ENCODE measurements around the gene BCL11A. TPM values are rescaled to one million over a fixed set of nuclear protein-coding genes. Genes with fewer than 3 reads are reported as not detected.

Gene BCL11A
- total RNA-seq, 1 donor from 2014 or later: 2.2 TPM

DNA sequence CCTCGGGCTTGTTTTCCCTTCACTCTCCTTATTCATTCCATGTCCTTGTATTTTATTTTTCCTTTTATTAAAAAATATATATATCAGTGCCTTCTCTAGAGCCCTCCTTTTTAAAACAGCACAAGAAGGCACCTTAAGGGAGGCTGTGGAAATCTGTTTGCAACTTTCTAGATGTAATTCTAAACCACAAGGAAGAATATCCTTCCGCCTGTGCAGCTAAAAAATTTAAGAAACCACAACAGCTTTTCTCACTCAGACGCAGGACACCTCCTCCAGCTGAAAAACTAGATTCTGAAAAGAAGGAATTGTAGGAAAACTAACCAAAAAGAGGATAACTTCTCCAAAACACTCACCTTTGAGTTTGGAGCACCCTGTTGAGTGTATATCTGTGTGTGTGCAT, 142.2 kb downstream of the BCL11A start:
- H3K9me3 Mint-ChIP-seq: peaks cover 10% of the 10 kb centered on the region
- no peak overlapping the region for H3K4me3 Mint-ChIP-seq
- TF ChIP-seq, protein P1, sequence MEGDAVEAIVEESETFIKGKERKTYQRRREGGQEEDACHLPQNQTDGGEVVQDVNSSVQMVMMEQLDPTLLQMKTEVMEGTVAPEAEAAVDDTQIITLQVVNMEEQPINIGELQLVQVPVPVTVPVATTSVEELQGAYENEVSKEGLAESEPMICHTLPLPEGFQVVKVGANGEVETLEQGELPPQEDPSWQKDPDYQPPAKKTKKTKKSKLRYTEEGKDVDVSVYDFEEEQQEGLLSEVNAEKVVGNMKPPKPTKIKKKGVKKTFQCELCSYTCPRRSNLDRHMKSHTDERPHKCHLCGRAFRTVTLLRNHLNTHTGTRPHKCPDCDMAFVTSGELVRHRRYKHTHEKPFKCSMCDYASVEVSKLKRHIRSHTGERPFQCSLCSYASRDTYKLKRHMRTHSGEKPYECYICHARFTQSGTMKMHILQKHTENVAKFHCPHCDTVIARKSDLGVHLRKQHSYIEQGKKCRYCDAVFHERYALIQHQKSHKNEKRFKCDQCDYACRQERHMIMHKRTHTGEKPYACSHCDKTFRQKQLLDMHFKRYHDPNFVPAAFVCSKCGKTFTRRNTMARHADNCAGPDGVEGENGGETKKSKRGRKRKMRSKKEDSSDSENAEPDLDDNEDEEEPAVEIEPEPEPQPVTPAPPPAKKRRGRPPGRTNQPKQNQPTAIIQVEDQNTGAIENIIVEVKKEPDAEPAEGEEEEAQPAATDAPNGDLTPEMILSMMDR (conservative IDR thresholded peaks at IDR 0.05): no peak
- peaks cover 3% of the 10 kb centered on the region for H3K36me3 Mint-ChIP-seq (ENCODE audit: low read depth)
- no peak for DNase-seq (ENCODE audit: low read depth, low spot score)
- peaks cover 12% of the 10 kb centered on the region for H3K27me3 Mint-ChIP-seq (ENCODE audit: low read depth)
- peaks cover 23% of the 10 kb centered on the region for H3K4me1 Mint-ChIP-seq
- no peak overlapping the region for H3K27ac Mint-ChIP-seq (ENCODE audit: unreplicated experiment)

DNA sequence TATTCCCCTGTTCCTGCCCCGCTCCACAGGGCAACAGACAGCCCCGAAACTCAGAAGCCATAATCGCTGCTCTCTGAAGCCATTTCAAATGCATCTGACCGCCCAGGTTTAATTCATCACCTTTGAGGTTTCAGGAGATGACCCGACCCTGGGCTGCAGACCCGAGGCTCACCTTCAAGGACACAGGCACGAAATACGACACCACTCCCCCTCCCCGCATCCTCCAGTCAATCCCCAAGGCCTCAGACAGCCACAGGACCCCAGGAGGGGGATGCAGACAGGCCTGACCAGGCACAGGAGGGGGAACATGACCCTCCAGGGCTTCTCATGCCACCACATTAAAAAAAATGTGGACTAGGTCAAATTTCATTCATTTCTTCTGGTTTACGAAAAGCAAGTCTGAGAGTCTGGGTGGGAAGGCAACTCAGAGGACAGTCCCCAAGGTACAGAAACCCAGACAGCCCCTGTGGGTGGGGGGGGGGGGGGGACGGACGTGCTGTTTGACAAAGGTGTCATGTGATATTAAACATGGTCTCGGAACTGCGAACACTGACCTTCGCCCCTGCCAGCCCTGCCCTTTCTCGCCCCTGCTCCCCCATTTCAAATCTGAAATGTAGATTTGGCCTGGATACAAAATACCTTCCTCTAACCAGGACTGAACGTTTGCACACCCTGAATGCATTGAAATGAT, 142.9 kb downstream of the BCL11A start:
- no peak for DNase-seq (ENCODE audit: low read depth, low spot score)
- TF ChIP-seq, protein P1 (conservative IDR thresholded peaks at IDR 0.05): no peak
- peaks cover 3% of the 10 kb centered on the region for H3K36me3 Mint-ChIP-seq (ENCODE audit: low read depth)
- H3K4me3 Mint-ChIP-seq: no peak overlapping the region
- H3K9me3 Mint-ChIP-seq: peaks cover 8% of the 10 kb centered on the region
- no peak overlapping the region for H3K27ac Mint-ChIP-seq (ENCODE audit: unreplicated experiment)
- peaks cover 24% of the 10 kb centered on the region for H3K4me1 Mint-ChIP-seq
- peaks cover 12% of the 10 kb centered on the region for H3K27me3 Mint-ChIP-seq (ENCODE audit: low read depth)

DNA sequence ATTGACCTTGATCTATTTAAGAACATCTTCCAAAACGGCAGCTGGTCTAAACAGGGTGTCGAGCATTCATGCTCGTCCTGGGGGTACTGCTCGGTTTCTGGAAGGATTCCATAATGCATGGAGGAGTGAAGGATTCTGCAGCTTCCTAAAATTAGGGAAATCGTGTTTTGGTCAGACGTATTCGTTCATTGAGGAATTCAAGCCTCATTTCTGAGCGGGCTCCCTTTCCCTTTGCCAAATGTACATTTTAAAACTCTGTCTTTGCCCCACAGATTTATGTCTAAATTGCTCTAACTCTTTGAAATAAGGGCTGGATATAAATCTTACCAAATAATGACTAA, 144.0 kb downstream of the BCL11A start:
- Mint-ChIP-seq H3K4me3 (no peak overlapping the region), H3K4me1 (peaks cover 27% of the 10 kb centered on the region), H3K9me3 (peaks cover 4% of the 10 kb centered on the region), H3K27me3 (ENCODE audit: low read depth) (peaks cover 12% of the 10 kb centered on the region), H3K27ac (ENCODE audit: unreplicated experiment) (no peak overlapping the region), H3K36me3 (ENCODE audit: low read depth) (no peaks in the 10 kb centered on the region)
- TF ChIP-seq, protein P1 (conservative IDR thresholded peaks at IDR 0.05): no peak
- DNase-seq (ENCODE audit: low read depth, low spot score): no peak

DNA sequence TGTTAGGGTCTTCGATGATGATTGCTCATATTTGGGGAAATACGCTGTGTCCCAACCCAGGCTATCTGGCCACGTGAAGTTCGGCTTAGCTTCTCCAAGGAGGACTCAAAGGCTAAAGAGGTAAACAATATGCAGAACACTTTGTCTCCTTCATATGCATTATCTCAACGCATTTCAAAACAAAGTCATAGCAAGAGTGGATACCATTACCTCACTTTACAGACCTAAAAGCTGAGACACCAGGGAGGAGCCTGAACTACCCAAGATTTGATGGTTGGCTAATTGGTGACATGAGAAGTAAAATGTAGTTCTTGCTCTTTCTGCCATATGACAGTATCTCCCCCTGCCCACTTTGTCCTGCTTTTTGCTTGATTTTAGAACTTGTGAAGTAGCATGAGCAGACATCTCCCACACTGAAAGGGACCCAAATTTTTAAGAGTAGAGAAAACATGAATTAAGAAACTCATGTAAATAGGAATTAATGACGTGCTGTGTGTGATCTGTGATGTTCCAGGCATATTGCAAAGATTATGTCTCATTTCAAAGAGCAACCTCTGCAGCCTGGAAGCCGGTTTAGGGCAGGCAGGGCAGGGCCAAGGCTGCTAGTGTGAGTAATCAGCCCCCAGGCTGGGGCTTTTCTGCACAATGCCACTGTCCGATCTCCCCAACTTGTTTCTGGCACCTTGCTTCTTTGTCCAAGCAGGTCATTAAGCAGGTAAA, 144.5 kb downstream of the BCL11A start:
- H3K36me3 Mint-ChIP-seq (ENCODE audit: low read depth): no peaks in the 10 kb centered on the region
- H3K4me1 Mint-ChIP-seq: peaks cover 27% of the 10 kb centered on the region
- H3K4me3 Mint-ChIP-seq: no peak overlapping the region
- no peak overlapping the region for H3K27ac Mint-ChIP-seq (ENCODE audit: unreplicated experiment)
- no peaks in the 10 kb centered on the region for H3K9me3 Mint-ChIP-seq
- DNase-seq (ENCODE audit: low read depth, low spot score): no peak
- peaks cover 12% of the 10 kb centered on the region for H3K27me3 Mint-ChIP-seq (ENCODE audit: low read depth)
- TF ChIP-seq, protein P1 (conservative IDR thresholded peaks at IDR 0.05): no peak

DNA sequence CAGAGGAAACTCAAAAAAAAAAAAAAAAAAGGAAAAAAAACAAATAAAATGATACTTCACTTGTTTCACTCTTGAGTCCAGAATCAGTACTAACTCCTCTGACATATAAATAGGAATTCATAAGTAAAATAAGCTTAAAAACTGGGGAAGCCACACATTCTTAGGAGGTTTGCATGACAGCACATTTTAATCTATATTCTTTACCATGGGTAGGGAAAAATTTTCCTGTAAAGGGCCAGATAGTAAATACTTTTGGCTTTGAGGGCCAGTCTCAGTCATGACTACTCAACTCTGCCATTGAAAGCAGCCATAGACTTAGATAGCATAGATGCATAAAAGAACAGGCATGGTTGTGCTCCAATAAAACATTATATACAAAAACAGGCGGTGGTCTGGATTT, 145.2 kb downstream of the BCL11A start:
- no peak for DNase-seq (ENCODE audit: low read depth, low spot score)
- H3K9me3 Mint-ChIP-seq: no peaks in the 10 kb centered on the region
- H3K27ac Mint-ChIP-seq (ENCODE audit: unreplicated experiment): no peak overlapping the region
- H3K4me1 Mint-ChIP-seq: peaks cover 27% of the 10 kb centered on the region
- no peaks in the 10 kb centered on the region for H3K36me3 Mint-ChIP-seq (ENCODE audit: low read depth)
- no peak overlapping the region for H3K4me3 Mint-ChIP-seq
- TF ChIP-seq, protein P1 (conservative IDR thresholded peaks at IDR 0.05): no peak
- H3K27me3 Mint-ChIP-seq (ENCODE audit: low read depth): peaks cover 12% of the 10 kb centered on the region

Data from neural crest cell (in vitro differentiated cells).